HCT116 (cell line): ENCODE results near the gene SHC2. TPM values are rescaled to one million over a fixed set of nuclear protein-coding genes. Genes with fewer than 3 reads are reported as not detected.

ENCODE experiments used
- ATAC-seq: fragments of 200-7000 bp; cut with Tn5 transposase; 2 replicates; pipeline ENCODE4 v1.9.1; 2020; ENCODE audit warnings: mild to moderate bottlenecking, moderate library complexity
- BruUV-seq: library from RNA; stranded (reverse); fragments of 400-500 nt; replicated peaks from 2 replicates; lab custom pipeline; 2021; lab: Mats Ljungman, UMichigan
- CTCF ChIA-PET: fragments of 300-600 bp; sonication (Branson Sonifier 250); formaldehyde crosslinking; loops from one replicate; lab custom pipeline; 2021; ENCODE audit warnings: antibody characterized with exemption; lab: Charles Lee
- POLR2A ChIA-PET: fragments of 300-600, 350-600 bp; sonication (Branson Sonifier 250); formaldehyde crosslinking; loops from one replicate; lab custom pipeline; 2021; ENCODE audit warnings: antibody characterized with exemption; lab: Charles Lee
- RAD21 ChIA-PET, 2 experiments: fragments of 300-600 bp; sonication (Branson Sonifier 250); formaldehyde crosslinking; loops; one replicate each; lab custom pipeline; 2023; ENCODE audit warnings: low total read pairs in 2 of 2; ENCODE audit not compliant: uncharacterized antibody in 2 of 2, unreplicated experiment in 2 of 2, low non-redundant PET in 1 of 2; lab: Charles Lee
- DNase-seq: peaks from one replicate; pipeline ENCODE4 v3.0.0-alpha.2; 2010; ENCODE audit warnings: low read depth, low spot score
- H2AFZ ChIP-seq: fragments of 200-600 bp; shearing (Covaris generic), sonication (generic); 2 replicates; pipeline ENCODE4 v1.6.1; 2017; ENCODE audit warnings: low read depth, mixed run types, mixed read lengths, antibody characterized with exemption, low read length; ENCODE audit not compliant: poor library complexity, severe bottlenecking
- H3K27ac ChIP-seq: 2 replicates; pipeline ENCODE4 v1.5.1; 2012; ENCODE audit warnings: low read depth, low read length
- H3K27me3 ChIP-seq: fragments of 200-600 bp; sonication (generic); 2 replicates; pipeline ENCODE4 v1.6.1; 2016; ENCODE audit warnings: mixed run types, low read length, mixed read lengths; ENCODE audit not compliant: insufficient read depth
- H3K36me3 ChIP-seq, 2 experiments: fragments of 200-500 bp in 1 of 2; fragments of 200-600 bp in 1 of 2; sonication (Bioruptor generic) in 1 of 2; sonication (generic) in 1 of 2; 2 replicates each; pipeline versions ENCODE4 v1.5.1 to v1.6.1; 2014 to 2016; ENCODE audit warnings: low read length in 2 of 2, inconsistent platforms in 1 of 2, mixed read lengths in 1 of 2, mixed run types in 1 of 2; ENCODE audit not compliant: insufficient read depth in 2 of 2, control insufficient read depth in 1 of 2
- H3K4me1 ChIP-seq, 2 experiments: fragments of 200-600 bp in 1 of 2; sonication (generic) in 1 of 2; 2 replicates each; pipeline versions ENCODE4 v1.5.1 to v1.6.1; 2012 to 2017; ENCODE audit warnings: low read length in 2 of 2, inconsistent platforms in 1 of 2, mild to moderate bottlenecking in 1 of 2, mixed read lengths in 1 of 2, mixed run types in 1 of 2, moderate library complexity in 1 of 2; ENCODE audit not compliant: insufficient read depth in 2 of 2, control insufficient read depth in 1 of 2
- H3K4me2 ChIP-seq: fragments of 200-600 bp; sonication (generic); 2 replicates; pipeline ENCODE4 v1.6.1; 2017; ENCODE audit warnings: mixed run types, low read length, mixed read lengths
- H3K4me3 ChIP-seq, 2 experiments: fragments of 200-600 bp in 1 of 2; sonication (generic) in 1 of 2; replicated peaks in 1 of 2; 2 replicates each; pipeline ENCODE4 v1.5.1; 2011 to 2016; ENCODE audit warnings: low read length in 2 of 2, control low read depth in 1 of 2, low read depth in 1 of 2, mild to moderate bottlenecking in 1 of 2, mixed read lengths in 1 of 2, mixed run types in 1 of 2
- H3K79me2 ChIP-seq: fragments of 200-600 bp; sonication (generic); 2 replicates; pipeline ENCODE4 v1.6.1; 2017; ENCODE audit warnings: mild to moderate bottlenecking, mixed run types, low read length, moderate library complexity, mixed read lengths; ENCODE audit not compliant: insufficient read depth
- H3K9ac ChIP-seq: fragments of 200-600 bp; sonication (generic); 2 replicates; pipeline ENCODE4 v1.6.1; 2016; ENCODE audit warnings: low read length, mixed read lengths
- H3K9me2 ChIP-seq: fragments of 200-600 bp; sonication (generic), shearing (Covaris generic); 2 replicates; pipeline ENCODE4 v1.6.1; 2017; ENCODE audit warnings: mixed run types, mild to moderate bottlenecking, moderate library complexity; ENCODE audit not compliant: insufficient read depth
- H3K9me3 ChIP-seq, 2 experiments: fragments of 200-500 bp in 1 of 2; fragments of 200-600 bp in 1 of 2; sonication (Bioruptor generic) in 1 of 2; sonication (generic) in 1 of 2; 2 replicates each; pipeline ENCODE4 v1.6.1; 2014 to 2017; ENCODE audit warnings: low read length in 2 of 2, mixed read lengths in 2 of 2, inconsistent platforms in 1 of 2, low read depth in 1 of 2, mild to moderate bottlenecking in 1 of 2, mixed run types in 1 of 2, moderate library complexity in 1 of 2; ENCODE audit not compliant: control insufficient read depth in 1 of 2, insufficient read depth in 1 of 2
- H4K20me1 ChIP-seq: fragments of 200-600 bp; sonication (generic), shearing (Covaris generic); 2 replicates; pipeline ENCODE4 v1.6.1; 2017; ENCODE audit warnings: mixed run types, mild to moderate bottlenecking, moderate library complexity; ENCODE audit not compliant: insufficient read depth
- ELF1 ChIP-seq: IDR thresholded peaks from 2 replicates; pipeline ENCODE4 v1.6.1; 2012; ENCODE audit warnings: low read depth, borderline replicate concordance
- POLR2AphosphoS5 ChIP-seq: IDR thresholded peaks from 2 replicates; pipeline ENCODE4 v1.6.1; 2011; ENCODE audit warnings: mild to moderate bottlenecking, low read depth, low read length, moderate library complexity
- REST ChIP-seq: IDR thresholded peaks from 2 replicates; pipeline ENCODE4 v1.6.1; 2012; ENCODE audit warnings: low read depth
- SP1 ChIP-seq: IDR thresholded peaks from 2 replicates; pipeline ENCODE4 v1.6.1; 2012; ENCODE audit warnings: low read depth
- intact Hi-C: fragments of 100-400 bp; cut with micrococcal nuclease; formaldehyde crosslinking; loops from 2 replicates; pipeline ENCODE4 v1.10.0; 2022
- total RNA-seq: library from RNA; stranded (reverse); gene quantifications from one replicate; pipeline ENCODE4 v1.2.1, GENCODE V29; 2021; ENCODE audit not compliant: unreplicated experiment

SHC2 gene
- total RNA-seq, 1 experiment from 2014 or later: 2.5 TPM

GRCh38 chr19:435056-435706, 25.7 kb downstream of the SHC2 start:
- DNase-seq: no peak
- CTCF ChIA-PET: no interaction called here
- TF ChIP-seq ELF1 (no peak), POLR2AphosphoS5 (no peak), SP1 (no peak), REST (no peak)
- Histone ChIP-seq H3K4me3 (no peak overlapping the region), H3K4me1 (no peaks in the 10 kb centered on the region), H3K9ac (no peak overlapping the region), H3K27ac (no peak overlapping the region), H3K9me2 (no peaks in the 10 kb centered on the region), H3K79me2 (no peaks in the 10 kb centered on the region), H3K36me3 (no peaks in the 10 kb centered on the region), H2AFZ (no peak overlapping the region), H3K4me2 (no peak overlapping the region), H3K9me3 (no peaks in the 10 kb centered on the region), H4K20me1 (no peaks in the 10 kb centered on the region), H3K27me3 (no peaks in the 10 kb centered on the region)
- POLR2A ChIA-PET: no interaction called here
- RAD21 ChIA-PET: no interaction called here
- ATAC-seq: no peak
- intact Hi-C loops: no loop called here
- BruUV-seq: no TSS peak
